Spleen (tissue), 11 donors: ENCODE data around the gene THSD7A. TPM values are rescaled to one million over a fixed set of nuclear protein-coding genes. Genes with fewer than 3 reads are reported as not detected.

Experiments used
- DNase-seq: peaks from one replicate; pipeline ENCODE4 v3.0.0-alpha.2; 2020
- H3K27ac ChIP-seq, 8 donors: fragments of 200-600 bp; sonication (generic) in 7 of 8; 1 replicate in 4 of 8; 2 replicates in 4 of 8; pipeline versions ENCODE4 v1.5.0 to v1.8.0; 2016 to 2021; ENCODE audit warnings: inconsistent platforms in 4 of 8, mild to moderate bottlenecking in 4 of 8, moderate library complexity in 1 of 8
- H3K27me3 ChIP-seq, 7 donors: fragments of 200-600 bp; sonication (generic) in 6 of 7; replicated peaks in 1 of 7; 1 replicate in 4 of 7; 2 replicates in 3 of 7; pipeline versions ENCODE4 v1.5.0 to v1.8.0; 2016 to 2021; ENCODE audit warnings: inconsistent platforms in 3 of 7, mild to moderate bottlenecking in 1 of 7
- H3K36me3 ChIP-seq, 6 donors: fragments of 200-600 bp; sonication (generic) in 5 of 6; 1 replicate in 4 of 6; 2 replicates in 2 of 6; pipeline versions ENCODE4 v1.5.0 to v1.8.0; 2016 to 2021; ENCODE audit warnings: inconsistent platforms in 2 of 6
- H3K4me1 ChIP-seq, 6 donors: fragments of 200-600 bp; sonication (generic) in 5 of 6; 1 replicate in 3 of 6; 2 replicates in 3 of 6; pipeline versions ENCODE4 v1.5.0 to v1.8.0; 2016 to 2021; ENCODE audit warnings: inconsistent platforms in 3 of 6
- H3K4me3 ChIP-seq, 8 donors: fragments of 200-600 bp; sonication (generic) in 7 of 8; 1 replicate in 4 of 8; 2 replicates in 4 of 8; pipeline versions ENCODE4 v1.5.0 to v1.8.0; 2016 to 2021; ENCODE audit warnings: inconsistent platforms in 4 of 8, mild to moderate bottlenecking in 4 of 8, moderate library complexity in 2 of 8
- H3K9me3 ChIP-seq, 8 donors: fragments of 200-600 bp; sonication (generic) in 7 of 8; 1 replicate in 4 of 8; 2 replicates in 4 of 8; pipeline versions ENCODE4 v1.5.0 to v1.8.0; 2016 to 2021; ENCODE audit warnings: inconsistent platforms in 4 of 8
- CTCF ChIP-seq, 11 experiments: fragments of 200-600 bp in 7 of 11; fragments of 450-650 bp in 4 of 11; sonication (generic) in 4 of 11; IDR thresholded peaks in 8 of 11; conservative IDR thresholded peaks in 3 of 11; 1 replicate in 7 of 11; 2 replicates in 4 of 11; pipeline versions ENCODE4 v1.4.0 to v1.8.0; 2016 to 2021; ENCODE audit warnings: antibody characterized with exemption in 11 of 11, inconsistent platforms in 4 of 11, mild to moderate bottlenecking in 1 of 11
- POLR2A ChIP-seq, 3 donors: fragments of 450-650 bp; IDR thresholded peaks; one replicate each; pipeline ENCODE4 v1.5.1; 2017; ENCODE audit warnings: antibody characterized with exemption in 3 of 3, mild to moderate bottlenecking in 1 of 3
- POLR2AphosphoS5 ChIP-seq, 3 donors: sonication (generic); formaldehyde crosslinking; IDR thresholded peaks; one replicate each; pipeline ENCODE4 v1.5.1; 2017; ENCODE audit warnings: antibody characterized with exemption in 3 of 3
- WGBS, 5 donors: extraction: QIAGEN DNeasy Blood & Tissue Kit in 3 of 5; methylation state at CpG; one replicate each; pipeline versions ENCODE4 v1.1.5 to v1.1.7; 2013 to 2018; 5-methylcytosine and 5-hydroxymethylcytosine counted together
- intact Hi-C: fragments of 100-400 bp; cut with DNase I; formaldehyde crosslinking; loops from one replicate; pipeline ENCODE4 v1.15.0; 2023; ENCODE audit warnings: low total_unique reads
- polyA plus RNA-seq, 3 donors: library from polyadenylated mRNA; stranded (reverse); fragments of 200-250 nt; gene quantifications; one replicate each; pipeline ENCODE4 v1.2.1, GENCODE V29; 2013
- total RNA-seq, 7 donors: library from RNA; depleted of rRNA in 3 of 7; stranded (reverse); fragments of >200 nt in 3 of 7; fragmentation: NEBNext Ultra II Directional in 4 of 7; extraction: Animal tissue kit (Norgen Biotek cat#: 25700) in 4 of 7; gene quantifications; one replicate each; pipeline versions ENCODE4 v1.1.0 to v1.2.1, GENCODE V29; 2016 to 2021
- donor health status: healthy with polysubstance abuse.
- donor health status: DM: no; HTN: no; CAD: no; lungs with moderate emphysema.
- donor health status: DM: no; HTN: no; CAD: no.
- donor health status: Bipolar disorder and iron deficiency.
- donor health status: healthy.
- donor health status: DM: no; HTN: no; CAD: no.
- donor health status: DM: yes; HTN: yes; CAD: no.

Gene THSD7A
- total and polyA plus RNA-seq, 10 donors = 0.29 to 8.7 (median 4.2) TPM

- Histone ChIP-seq H3K27me3 (no peaks in the 10 kb centered on the region), H3K27ac (no peak overlapping the region), H3K9me3 (no peaks in the 10 kb centered on the region), H3K4me3 (no peak overlapping the region), H3K36me3 (no peaks in the 10 kb centered on the region), H3K4me1 (no peaks in the 10 kb centered on the region)
- DNase-seq = no peak
- intact Hi-C loops = no loop called here
- TF ChIP-seq CTCF (IDR thresholded peaks at IDR 0.05 in 8 of 11, conservative IDR thresholded peaks at IDR 0.05 in 3 of 11) (no peak), POLR2A (IDR thresholded peaks at IDR 0.05) (no peak), POLR2AphosphoS5 (IDR thresholded peaks at IDR 0.05) (no peak)
- WGBS, 5 donors = 65 to 87% (median 82%) methylated on average over 2 of the region's 2 CpGs
Measured at GRCh38 chr7:11706666-11707605, 125.1 kb downstream of the THSD7A start.

- WGBS, 5 donors = 80 to 92% (median 86%) methylated on average over 1 of the region's 1 CpG
- H3K4me1 ChIP-seq = no peaks in the 10 kb centered on the region
- no peak for TF ChIP-seq CTCF (IDR thresholded peaks at IDR 0.05 in 8 of 11, conservative IDR thresholded peaks at IDR 0.05 in 3 of 11)
- TF ChIP-seq POLR2AphosphoS5 (IDR thresholded peaks at IDR 0.05) = no peak
- TF ChIP-seq POLR2A (IDR thresholded peaks at IDR 0.05) = no peak
- no peak for DNase-seq
- H3K9me3 ChIP-seq = no peaks in the 10 kb centered on the region
- intact Hi-C loops = no loop called here
- no peak overlapping the region for H3K4me3 ChIP-seq
- H3K27ac ChIP-seq = no peak overlapping the region
- H3K36me3 ChIP-seq = no peaks in the 10 kb centered on the region
- no peaks in the 10 kb centered on the region for H3K27me3 ChIP-seq
Measured at GRCh38 chr7:11703829-11704228, 128.2 kb downstream of the THSD7A start.

- no peak for DNase-seq
- intact Hi-C loops = no loop called here
Measured at GRCh38 chr7:11702938-11703337, 129.1 kb downstream of the THSD7A start.

More at GRCh38 chr7:11702938-11703337, 129.1 kb downstream of the THSD7A start:
- Histone ChIP-seq H3K4me3 (no peak overlapping the region), H3K9me3 (no peaks in the 10 kb centered on the region), H3K36me3 (no peaks in the 10 kb centered on the region), H3K27ac (peak overlapping the region in 1 of 8 donors; percentile 4), H3K27me3 (no peaks in the 10 kb centered on the region), H3K4me1 (no peaks in the 10 kb centered on the region)
- TF ChIP-seq CTCF (IDR thresholded peaks at IDR 0.05 in 8 of 11, conservative IDR thresholded peaks at IDR 0.05 in 3 of 11) (no peak), POLR2A (IDR thresholded peaks at IDR 0.05) (no peak), POLR2AphosphoS5 (IDR thresholded peaks at IDR 0.05) (no peak)
- 35 to 43% (median 39%) methylated on average over 4 of the region's 4 CpGs for WGBS, 5 donors
